ENCODE measurements around the gene PEDS1. TPM values are rescaled to one million over a fixed set of nuclear protein-coding genes. Genes with fewer than 3 reads are reported as not detected.

PEDS1 gene
- total RNA-seq, 2 experiments from 2014 or later: 28.7 to 30.2 TPM

GRCh38 chr20:50152394-50153152 lies 950 bp downstream of the PEDS1 start:
- peak overlapping the region; percentile 78 for H3K4me3 Mint-ChIP-seq
- POLR2A ChIA-PET: interaction anchor here (0.7 to 4.9 kb wide), 10 partner anchors 7 to 39 kb away, joined by 3 to 22 read pairs (median 4); partner anchors contain the start of gene UBE2V1
- H3K36me3 Mint-ChIP-seq (ENCODE audit: low read depth): peaks cover 29% of the 10 kb centered on the region
- no peak for ATAC-seq
- H3K27ac Mint-ChIP-seq: peak overlapping the region; percentile 84
- peaks cover 54% of the 10 kb centered on the region for H3K4me1 Mint-ChIP-seq (ENCODE audit: low read depth)
- no peak for DNase-seq
- H3K9me3 Mint-ChIP-seq (ENCODE audit: insufficient read depth): no peaks in the 10 kb centered on the region
- CTCF ChIA-PET: interaction anchor here (1.0 to 5.5 kb wide), 14 partner anchors 13 to 638 kb away, joined by 3 to 57 read pairs (median 4); partner anchors contain the start of gene UBE2V1
- no peaks in the 10 kb centered on the region for H3K27me3 Mint-ChIP-seq (ENCODE audit: low read depth)

DNA sequence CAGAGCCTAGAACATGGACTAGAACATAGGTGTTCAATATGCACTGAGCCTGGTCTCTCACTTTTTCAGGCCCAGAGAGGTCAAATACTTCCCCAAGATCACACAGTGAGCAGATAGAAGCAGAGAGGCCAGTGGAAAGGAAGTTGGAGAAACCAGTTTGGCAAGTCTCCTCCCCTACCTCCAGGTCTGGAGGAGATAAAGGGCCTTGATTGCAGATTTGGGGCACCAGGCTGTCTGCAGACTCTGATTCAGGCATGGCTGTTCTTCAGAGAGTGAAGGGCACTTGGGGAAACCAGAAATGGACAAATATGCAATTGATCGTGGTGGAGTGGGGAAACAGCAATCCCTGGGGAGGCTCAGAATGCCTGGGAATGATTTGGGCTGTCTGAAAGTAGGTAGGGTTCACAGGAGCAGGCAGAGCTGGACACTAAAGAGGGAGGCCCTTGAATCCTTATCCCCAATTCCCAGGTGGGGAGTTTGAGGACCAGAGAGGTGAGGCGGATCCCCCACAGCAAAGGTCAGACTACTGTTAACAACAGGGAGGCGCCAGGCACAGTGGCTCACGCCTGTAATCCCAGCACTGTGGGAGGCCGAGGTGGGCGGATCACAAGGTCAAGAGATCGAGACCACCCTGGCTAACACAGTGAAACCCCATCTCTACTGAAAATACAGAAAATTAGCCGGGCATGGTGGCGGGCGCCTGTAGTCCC lies 2.3 kb downstream of the PEDS1 start:
- H3K9me3 Mint-ChIP-seq (ENCODE audit: insufficient read depth): no peaks in the 10 kb centered on the region
- ChIA-PET CTCF (interaction anchor here (1.3 to 5.5 kb wide), 5 partner anchors 17 to 80 kb away, joined by 3 to 57 read pairs (median 21); no protein-coding TSS in a partner anchor), POLR2A (interaction anchor here (4.9 kb wide), 1 partner anchor 35 kb away, joined by 22 read pairs; no protein-coding TSS in a partner anchor)
- H3K4me3 Mint-ChIP-seq: peak overlapping the region; percentile 78
- H3K27me3 Mint-ChIP-seq (ENCODE audit: low read depth): no peaks in the 10 kb centered on the region
- ATAC-seq: no peak
- peaks cover 68% of the 10 kb centered on the region for H3K4me1 Mint-ChIP-seq (ENCODE audit: low read depth)
- H3K36me3 Mint-ChIP-seq (ENCODE audit: low read depth): peaks cover 41% of the 10 kb centered on the region
- H3K27ac Mint-ChIP-seq: peak overlapping the region; percentile 56
- DNase-seq: no peak

DNA sequence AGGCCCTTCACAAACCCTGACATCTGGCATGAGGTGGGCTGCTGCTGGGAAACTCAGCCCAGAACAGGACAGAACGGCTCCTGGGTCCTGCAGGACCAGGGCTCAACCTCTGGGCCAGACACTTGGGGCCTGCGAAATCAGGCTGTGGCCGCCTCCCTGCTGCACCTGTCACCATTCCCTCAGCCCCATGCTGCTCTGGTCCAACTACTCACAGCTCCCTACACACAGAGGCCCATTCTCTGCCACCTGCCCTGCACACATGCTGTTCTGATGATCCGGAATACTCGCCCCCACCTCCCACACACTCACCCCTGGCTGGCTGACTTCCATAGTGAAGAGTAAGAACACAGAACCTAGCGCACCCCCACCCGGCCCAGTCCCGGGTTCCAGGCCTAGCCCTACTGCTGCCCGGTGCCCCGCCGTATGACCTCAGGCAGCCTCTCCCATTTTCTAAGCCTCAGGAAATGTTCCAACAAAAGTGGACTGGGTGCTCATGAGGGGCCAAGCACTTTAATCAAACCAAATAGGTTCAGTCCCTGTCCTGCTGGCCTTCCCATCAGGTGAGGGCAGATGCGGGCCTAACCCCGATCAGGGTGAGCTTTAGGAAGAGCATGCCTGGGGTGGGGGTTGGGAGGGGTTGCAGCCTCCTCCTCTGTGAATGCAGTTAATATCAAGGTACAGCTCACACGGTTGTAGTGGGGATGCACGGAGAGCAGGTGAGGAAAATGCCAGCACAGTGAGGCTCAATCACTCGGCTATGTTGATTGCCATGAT lies 3.9 kb downstream of the PEDS1 start:
- no peak for ATAC-seq
- CTCF ChIA-PET: interaction anchor here (0.7 to 3.4 kb wide), 4 partner anchors 14 to 78 kb away, joined by 4 to 37 read pairs (median 6); no protein-coding TSS in a partner anchor
- Mint-ChIP-seq H3K36me3 (ENCODE audit: low read depth) (peaks cover 46% of the 10 kb centered on the region), H3K27me3 (ENCODE audit: low read depth) (no peaks in the 10 kb centered on the region), H3K4me1 (ENCODE audit: low read depth) (peaks cover 74% of the 10 kb centered on the region), H3K4me3 (no peak overlapping the region), H3K27ac (peak overlapping the region; percentile 62), H3K9me3 (ENCODE audit: insufficient read depth) (no peaks in the 10 kb centered on the region)
- POLR2A ChIA-PET: interaction anchor here (4.9 kb wide), 1 partner anchor 33 kb away, joined by 22 read pairs; no protein-coding TSS in a partner anchor
- no peak for DNase-seq

GRCh38 chr20:50146732-50147662 lies 6.5 kb downstream of the PEDS1 start:
- peak overlapping the region; percentile 78 for H3K4me3 Mint-ChIP-seq
- H3K36me3 Mint-ChIP-seq (ENCODE audit: low read depth): peaks cover 53% of the 10 kb centered on the region
- ChIA-PET POLR2A (interaction anchor here (0.6 to 1.5 kb wide), 6 partner anchors 14 to 427 kb away, joined by 3 to 6 read pairs (median 3); partner anchors contain the start of genes CEBPB and UBE2V1), CTCF (interaction anchor here (0.6 to 3.4 kb wide), 9 partner anchors 13 to 168 kb away, joined by 3 to 37 read pairs (median 5); partner anchors contain the start of gene UBE2V1)
- H3K27ac Mint-ChIP-seq: peak overlapping the region; percentile 98
- H3K4me1 Mint-ChIP-seq (ENCODE audit: low read depth): peaks cover 68% of the 10 kb centered on the region
- DNase-seq: peak; percentile 86
- H3K27me3 Mint-ChIP-seq (ENCODE audit: low read depth): no peaks in the 10 kb centered on the region
- peak; percentile 99 for ATAC-seq
- H3K9me3 Mint-ChIP-seq (ENCODE audit: insufficient read depth): no peaks in the 10 kb centered on the region

DNA sequence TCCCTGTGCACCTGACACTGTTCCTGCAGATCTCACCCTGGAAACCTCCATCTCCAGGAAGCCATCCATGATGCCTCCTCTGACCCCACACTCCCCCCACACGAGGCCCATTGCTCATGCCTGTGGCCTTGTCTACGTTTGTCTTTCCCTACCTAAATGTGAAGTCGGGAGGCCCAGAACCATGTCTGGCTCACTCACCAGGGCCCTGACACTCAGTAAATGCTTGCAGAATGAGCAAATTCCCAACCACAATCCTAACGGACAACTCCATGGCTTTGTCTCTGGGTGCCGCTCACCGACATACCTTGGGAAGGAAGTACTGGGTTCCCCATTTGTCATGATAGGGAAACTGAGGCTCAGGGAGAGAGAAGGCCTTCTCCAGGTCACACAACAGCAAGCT lies 7.3 kb downstream of the PEDS1 start:
- H3K4me3 Mint-ChIP-seq: peak overlapping the region; percentile 78

GRCh38 chr20:50145566-50145965 lies 8.0 kb downstream of the PEDS1 start:
- no peak for DNase-seq
- no peak for ATAC-seq
- Mint-ChIP-seq H3K27me3 (ENCODE audit: low read depth) (no peaks in the 10 kb centered on the region), H3K27ac (peak overlapping the region; percentile 98), H3K4me3 (no peak overlapping the region), H3K4me1 (ENCODE audit: low read depth) (peaks cover 55% of the 10 kb centered on the region), H3K9me3 (ENCODE audit: insufficient read depth) (no peaks in the 10 kb centered on the region), H3K36me3 (ENCODE audit: low read depth) (peaks cover 54% of the 10 kb centered on the region)
- ChIA-PET CTCF (interaction anchor here (1.1 kb wide), 1 partner anchor 25 kb away, joined by 3 read pairs; no protein-coding TSS in a partner anchor), POLR2A (interaction anchor here (0.9 kb wide), 1 partner anchor 8 kb away, joined by 3 read pairs; no protein-coding TSS in a partner anchor)

More for the DNA sequence above, 7.3 kb downstream of the PEDS1 start:
- ATAC-seq: no peak
- peaks cover 56% of the 10 kb centered on the region for H3K36me3 Mint-ChIP-seq (ENCODE audit: low read depth)
- DNase-seq: no peak
- H3K9me3 Mint-ChIP-seq (ENCODE audit: insufficient read depth): no peaks in the 10 kb centered on the region
- CTCF ChIA-PET: interaction anchor here (1.1 to 3.4 kb wide), 3 partner anchors 25 to 75 kb away, joined by 3 to 37 read pairs (median 5); no protein-coding TSS in a partner anchor
- no peaks in the 10 kb centered on the region for H3K27me3 Mint-ChIP-seq (ENCODE audit: low read depth)
- POLR2A ChIA-PET: no interaction called here
- H3K27ac Mint-ChIP-seq: peak overlapping the region; percentile 98
- peaks cover 62% of the 10 kb centered on the region for H3K4me1 Mint-ChIP-seq (ENCODE audit: low read depth)

DNA sequence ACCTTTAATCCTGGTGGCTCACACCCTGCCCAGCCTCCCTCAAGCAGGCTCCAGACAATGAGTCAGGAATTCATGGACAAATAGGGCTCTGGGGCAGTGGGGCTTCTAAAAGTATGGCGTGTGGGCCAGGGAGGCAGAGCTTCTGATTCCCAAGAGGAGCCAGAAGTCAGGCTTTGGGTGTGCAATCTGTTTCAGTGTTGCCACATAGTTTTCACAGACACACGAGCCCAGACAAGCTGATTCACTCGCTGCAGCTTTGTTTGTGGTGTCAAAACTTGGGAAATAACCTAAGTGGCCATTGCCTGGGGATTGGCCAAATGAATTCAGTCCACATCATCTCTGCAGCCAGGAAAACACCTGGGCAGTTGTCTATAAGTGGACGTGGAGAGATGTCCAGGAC lies 9.2 kb downstream of the PEDS1 start:
- POLR2A ChIA-PET: interaction anchor here (0.9 kb wide), 1 partner anchor 8 kb away, joined by 3 read pairs; no protein-coding TSS in a partner anchor

DNA sequence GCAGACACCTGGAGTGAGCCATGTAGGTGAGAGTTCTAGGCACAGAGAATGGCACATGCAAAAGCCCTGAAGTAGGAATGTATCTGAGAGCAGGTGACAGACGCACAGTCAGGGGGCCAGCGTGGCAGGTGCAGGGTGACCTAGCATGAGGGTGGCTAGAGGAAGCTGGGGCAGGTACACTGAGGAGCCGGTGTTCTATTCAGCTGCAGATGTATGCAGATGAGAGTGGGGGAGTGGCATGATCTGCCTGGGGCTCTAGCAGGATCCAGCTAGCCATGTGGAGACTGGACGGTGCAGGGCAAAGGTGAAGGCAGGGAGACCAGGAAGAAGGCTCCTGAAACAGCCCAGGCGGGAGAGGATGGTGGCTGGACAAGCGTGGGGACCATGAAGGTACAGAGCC lies 10.7 kb downstream of the PEDS1 start:
- H3K4me3 Mint-ChIP-seq: no peak overlapping the region
- H3K9me3 Mint-ChIP-seq (ENCODE audit: insufficient read depth): no peaks in the 10 kb centered on the region
- ChIA-PET POLR2A (no interaction called here), CTCF (interaction anchor here (1.4 to 1.7 kb wide), 2 partner anchors 27 kb away, joined by 4 read pairs; no protein-coding TSS in a partner anchor)
- ATAC-seq: no peak
- peaks cover 53% of the 10 kb centered on the region for H3K36me3 Mint-ChIP-seq (ENCODE audit: low read depth)
- peak overlapping the region; percentile 13 for H3K27ac Mint-ChIP-seq
- H3K4me1 Mint-ChIP-seq (ENCODE audit: low read depth): peaks cover 38% of the 10 kb centered on the region
- H3K27me3 Mint-ChIP-seq (ENCODE audit: low read depth): no peaks in the 10 kb centered on the region
- DNase-seq: no peak

More for the DNA sequence above, 9.2 kb downstream of the PEDS1 start:
- no peak overlapping the region for H3K4me3 Mint-ChIP-seq
- no peaks in the 10 kb centered on the region for H3K9me3 Mint-ChIP-seq (ENCODE audit: insufficient read depth)
- no peaks in the 10 kb centered on the region for H3K27me3 Mint-ChIP-seq (ENCODE audit: low read depth)
- ATAC-seq (no peak), DNase-seq (no peak)
- H3K36me3 Mint-ChIP-seq (ENCODE audit: low read depth): peaks cover 58% of the 10 kb centered on the region
- CTCF ChIA-PET: interaction anchor here (0.7 to 1.7 kb wide), 3 partner anchors 9 to 29 kb away, joined by 3 to 4 read pairs (median 4); partner anchors contain the start of gene PEDS1
- peaks cover 51% of the 10 kb centered on the region for H3K4me1 Mint-ChIP-seq (ENCODE audit: low read depth)
- H3K27ac Mint-ChIP-seq: no peak overlapping the region

- POLR2A ChIA-PET: interaction anchor here (1.0 kb wide), 1 partner anchor 58 kb away, joined by 4 read pairs; no protein-coding TSS in a partner anchor
- ATAC-seq (no peak), DNase-seq (no peak)
- CTCF ChIA-PET: interaction anchor here (1.2 to 1.5 kb wide), 2 partner anchors 19 to 26 kb away, joined by 3 read pairs; no protein-coding TSS in a partner anchor
- peaks cover 47% of the 10 kb centered on the region for H3K36me3 Mint-ChIP-seq (ENCODE audit: low read depth)
- no peak overlapping the region for H3K4me3 Mint-ChIP-seq
- no peaks in the 10 kb centered on the region for H3K9me3 Mint-ChIP-seq (ENCODE audit: insufficient read depth)
- H3K27me3 Mint-ChIP-seq (ENCODE audit: low read depth): no peaks in the 10 kb centered on the region
- H3K4me1 Mint-ChIP-seq (ENCODE audit: low read depth): peaks cover 30% of the 10 kb centered on the region
- no peak overlapping the region for H3K27ac Mint-ChIP-seq
These were observed 11.5 kb downstream of the PEDS1 start for GRCh38 chr20:50141811-50142561.

All from activated CD8-positive, alpha-beta T cell treated with anti-CD3 and anti-CD28 coated beads, Interleukin-2, amount 10 ng/mL, durations not matched to agents 7 days and 5 days (primary cell).